Peyer's patch (tissue), 4 donors: ENCODE measurements around the gene AKR1E2.

ENCODE experiments used
- CTCF ChIP-seq, 6 experiments: fragments of 450-650 bp in 4 of 6; fragments of 200-600 bp in 2 of 6; sonication (generic) in 1 of 6; IDR thresholded peaks; one replicate each; pipeline ENCODE4 v1.5.1; 2017 to 2019; ENCODE audit warnings: antibody characterized with exemption in 6 of 6, mild to moderate bottlenecking in 3 of 6, moderate library complexity in 1 of 6
- POLR2A ChIP-seq, 2 donors: fragments of 450-650 bp; IDR thresholded peaks; one replicate each; pipeline ENCODE4 v1.5.1; 2017; ENCODE audit warnings: antibody characterized with exemption in 2 of 2, mild to moderate bottlenecking in 2 of 2, moderate library complexity in 2 of 2

GRCh38 chr10:4825868-4826791 is at the start of gene AKR1E2:
- TF ChIP-seq CTCF (IDR thresholded peaks at IDR 0.05) (no peak), POLR2A (IDR thresholded peaks at IDR 0.05) (no peak)
